ENCODE data around the gene TTC33. TPM values are rescaled to one million over a fixed set of nuclear protein-coding genes. Genes with fewer than 3 reads are reported as not detected.

Gene TTC33
- total and polyA plus RNA-seq, 2 of the 13 experiments (the other 11 are each of a cell fraction or from before 2014, with no cell fraction given): 4.5 to 20.0 TPM

- CTCF ChIA-PET (ENCODE audit: low intra/inter-chr PET ratio, low total read pairs): no interaction called here
- intact Hi-C loops (cut with micrococcal nuclease; ENCODE audit: unreplicated experiment) (no loop called here), in situ Hi-C loops (cut with HindIII; ENCODE audit: extremely low pct_ligation_motif_present, low pct_unique_long_range_greater_than_20kb) (no loop called here)
- Histone ChIP-seq H3K4me3 (replicated peaks in 1 of 3; ENCODE audit: insufficient read depth in 1 of 3, low read depth in 2 of 3, low read length in 3 of 3) (no peak overlapping the region), H3K79me2 (ENCODE audit: insufficient read depth, low read length) (no peaks in the 10 kb centered on the region), H3K27me3 (ENCODE audit: control insufficient read depth in 1 of 2, insufficient read depth in 2 of 2, low read length in 2 of 2) (no peaks in the 10 kb centered on the region), H3K36me3 (replicated peaks in 1 of 2; ENCODE audit: control insufficient read depth in 1 of 2, insufficient read depth in 2 of 2, low read length in 2 of 2) (no peaks in the 10 kb centered on the region), H4K20me1 (ENCODE audit: insufficient read depth, low read length) (no peaks in the 10 kb centered on the region), H3K9me3 (ENCODE audit: low read length) (no peaks in the 10 kb centered on the region), H3K9ac (ENCODE audit: insufficient read depth, low read depth, low read length) (no peak overlapping the region), H3K27ac (ENCODE audit: extremely low read length, insufficient read depth, low read length) (no peak overlapping the region), H3K4me1 (ENCODE audit: insufficient read depth, low read length) (peaks cover 22% of the 10 kb centered on the region; the same call in 1 of the 2 replicates), H3K4me2 (ENCODE audit: low read depth, low read length) (no peak overlapping the region), H2AFZ (ENCODE audit: low read length) (no peak overlapping the region)
- 21% methylated on average over 1 of the region's 1 CpG for WGBS (ENCODE audit: low lambda C conversion rate)
- DNase-seq (ENCODE audit: low spot score): no peak
- BruUV-seq (replicated peaks): no TSS peak
- no peak for FAIRE-seq
- ATAC-seq: no peak
- POLR2A ChIA-PET: no interaction called here
- TF ChIP-seq SRSF4 (IDR thresholded peaks at IDR 0.05; ENCODE audit: low read depth, low read length, poor library complexity, severe bottlenecking) (no peak), NBN (conservative IDR thresholded peaks at IDR 0.05) (no peak), ZSCAN22 (CRISPR knock-in tag; IDR thresholded peaks at IDR 0.05) (no peak), XBP1 (CRISPR knock-in tag; IDR thresholded peaks at IDR 0.05) (no peak), ZNF660 (CRISPR knock-in tag; IDR thresholded peaks at IDR 0.05; ENCODE audit: borderline replicate concordance, low read depth) (no peak), ZNF101 (CRISPR knock-in tag; IDR thresholded peaks at IDR 0.05; ENCODE audit: borderline replicate concordance, low read depth) (no peak), TARDBP (CRISPR knock-in tag; IDR thresholded peaks at IDR 0.05) (no peak), ZNF121 (CRISPR knock-in tag; IDR thresholded peaks at IDR 0.05) (no peak), DR1 (CRISPR knock-in tag; IDR thresholded peaks at IDR 0.05) (no peak), LCORL (IDR thresholded peaks at IDR 0.05) (no peak), LCORL (CRISPR knock-in tag; IDR thresholded peaks at IDR 0.05) (no peak)
- TF ChIP-seq, protein P1, sequence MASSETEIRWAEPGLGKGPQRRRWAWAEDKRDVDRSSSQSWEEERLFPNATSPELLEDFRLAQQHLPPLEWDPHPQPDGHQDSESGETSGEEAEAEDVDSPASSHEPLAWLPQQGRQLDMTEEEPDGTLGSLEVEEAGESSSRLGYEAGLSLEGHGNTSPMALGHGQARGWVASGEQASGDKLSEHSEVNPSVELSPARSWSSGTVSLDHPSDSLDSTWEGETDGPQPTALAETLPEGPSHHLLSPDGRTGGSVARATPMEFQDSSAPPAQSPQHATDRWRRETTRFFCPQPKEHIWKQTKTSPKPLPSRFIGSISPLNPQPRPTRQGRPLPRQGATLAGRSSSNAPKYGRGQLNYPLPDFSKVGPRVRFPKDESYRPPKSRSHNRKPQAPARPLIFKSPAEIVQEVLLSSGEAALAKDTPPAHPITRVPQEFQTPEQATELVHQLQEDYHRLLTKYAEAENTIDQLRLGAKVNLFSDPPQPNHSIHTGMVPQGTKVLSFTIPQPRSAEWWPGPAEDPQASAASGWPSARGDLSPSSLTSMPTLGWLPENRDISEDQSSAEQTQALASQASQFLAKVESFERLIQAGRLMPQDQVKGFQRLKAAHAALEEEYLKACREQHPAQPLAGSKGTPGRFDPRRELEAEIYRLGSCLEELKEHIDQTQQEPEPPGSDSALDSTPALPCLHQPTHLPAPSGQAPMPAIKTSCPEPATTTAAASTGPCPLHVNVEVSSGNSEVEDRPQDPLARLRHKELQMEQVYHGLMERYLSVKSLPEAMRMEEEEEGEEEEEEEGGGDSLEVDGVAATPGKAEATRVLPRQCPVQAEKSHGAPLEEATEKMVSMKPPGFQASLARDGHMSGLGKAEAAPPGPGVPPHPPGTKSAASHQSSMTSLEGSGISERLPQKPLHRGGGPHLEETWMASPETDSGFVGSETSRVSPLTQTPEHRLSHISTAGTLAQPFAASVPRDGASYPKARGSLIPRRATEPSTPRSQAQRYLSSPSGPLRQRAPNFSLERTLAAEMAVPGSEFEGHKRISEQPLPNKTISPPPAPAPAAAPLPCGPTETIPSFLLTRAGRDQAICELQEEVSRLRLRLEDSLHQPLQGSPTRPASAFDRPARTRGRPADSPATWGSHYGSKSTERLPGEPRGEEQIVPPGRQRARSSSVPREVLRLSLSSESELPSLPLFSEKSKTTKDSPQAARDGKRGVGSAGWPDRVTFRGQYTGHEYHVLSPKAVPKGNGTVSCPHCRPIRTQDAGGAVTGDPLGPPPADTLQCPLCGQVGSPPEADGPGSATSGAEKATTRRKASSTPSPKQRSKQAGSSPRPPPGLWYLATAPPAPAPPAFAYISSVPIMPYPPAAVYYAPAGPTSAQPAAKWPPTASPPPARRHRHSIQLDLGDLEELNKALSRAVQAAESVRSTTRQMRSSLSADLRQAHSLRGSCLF (CRISPR knock-in tag; IDR thresholded peaks at IDR 0.05; ENCODE audit: borderline replicate concordance): no peak
- TF ChIP-seq, protein P2, sequence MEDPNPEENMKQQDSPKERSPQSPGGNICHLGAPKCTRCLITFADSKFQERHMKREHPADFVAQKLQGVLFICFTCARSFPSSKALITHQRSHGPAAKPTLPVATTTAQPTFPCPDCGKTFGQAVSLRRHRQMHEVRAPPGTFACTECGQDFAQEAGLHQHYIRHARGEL (CRISPR knock-in tag; IDR thresholded peaks at IDR 0.05): no peak
- TF ChIP-seq, protein P3, sequence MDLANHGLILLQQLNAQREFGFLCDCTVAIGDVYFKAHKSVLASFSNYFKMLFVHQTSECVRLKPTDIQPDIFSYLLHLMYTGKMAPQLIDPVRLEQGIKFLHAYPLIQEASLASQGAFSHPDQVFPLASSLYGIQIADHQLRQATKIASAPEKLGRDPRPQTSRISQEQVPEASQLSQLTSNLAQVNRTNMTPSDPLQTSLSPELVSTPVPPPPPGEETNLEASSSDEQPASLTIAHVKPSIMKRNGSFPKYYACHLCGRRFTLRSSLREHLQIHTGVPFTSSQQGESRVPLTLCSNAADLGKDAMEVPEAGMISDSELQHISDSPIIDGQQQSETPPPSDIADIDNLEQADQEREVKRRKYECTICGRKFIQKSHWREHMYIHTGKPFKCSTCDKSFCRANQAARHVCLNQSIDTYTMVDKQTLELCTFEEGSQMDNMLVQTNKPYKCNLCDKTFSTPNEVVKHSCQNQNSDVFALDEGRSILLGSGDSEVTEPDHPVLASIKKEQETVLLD (CRISPR knock-in tag; IDR thresholded peaks at IDR 0.05; ENCODE audit: low read depth): no peak
- TF ChIP-seq, protein P4, sequence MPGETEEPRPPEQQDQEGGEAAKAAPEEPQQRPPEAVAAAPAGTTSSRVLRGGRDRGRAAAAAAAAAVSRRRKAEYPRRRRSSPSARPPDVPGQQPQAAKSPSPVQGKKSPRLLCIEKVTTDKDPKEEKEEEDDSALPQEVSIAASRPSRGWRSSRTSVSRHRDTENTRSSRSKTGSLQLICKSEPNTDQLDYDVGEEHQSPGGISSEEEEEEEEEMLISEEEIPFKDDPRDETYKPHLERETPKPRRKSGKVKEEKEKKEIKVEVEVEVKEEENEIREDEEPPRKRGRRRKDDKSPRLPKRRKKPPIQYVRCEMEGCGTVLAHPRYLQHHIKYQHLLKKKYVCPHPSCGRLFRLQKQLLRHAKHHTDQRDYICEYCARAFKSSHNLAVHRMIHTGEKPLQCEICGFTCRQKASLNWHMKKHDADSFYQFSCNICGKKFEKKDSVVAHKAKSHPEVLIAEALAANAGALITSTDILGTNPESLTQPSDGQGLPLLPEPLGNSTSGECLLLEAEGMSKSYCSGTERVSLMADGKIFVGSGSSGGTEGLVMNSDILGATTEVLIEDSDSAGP (CRISPR knock-in tag; IDR thresholded peaks at IDR 0.05; ENCODE audit: borderline replicate concordance): no peak
These were observed 201.7 kb downstream of the TTC33 start for GRCh38 chr5:40554054-40554453.
